Esophagus muscularis mucosa (tissue), 4 donors: ENCODE results near the gene NCKAP5. TPM values are rescaled to one million over a fixed set of nuclear protein-coding genes. Genes with fewer than 3 reads are reported as not detected.
A peak's percentile ranks its signal among the peaks of the same experiment; 100 is the strongest.

Experiments used
- DNase-seq: peaks from one replicate; pipeline ENCODE4 v3.0.0-alpha.2; 2017; ENCODE audit errors: extremely low spot score
- H3K27ac ChIP-seq, 4 donors: fragments of 200-600 bp; sonication (generic); replicated peaks in 1 of 4; 1 replicate in 3 of 4; 2 replicates in 1 of 4; pipeline ENCODE4 v1.5.1; 2016 to 2019; ENCODE audit warnings: mild to moderate bottlenecking in 1 of 4
- H3K27me3 ChIP-seq, 4 donors: fragments of 200-600 bp; sonication (generic); one replicate each; pipeline versions ENCODE4 v1.5.1 to v1.6.0; 2016 to 2019
- H3K36me3 ChIP-seq, 4 donors: fragments of 200-600 bp; sonication (generic); one replicate each; pipeline ENCODE4 v1.5.1; 2016 to 2019
- H3K4me1 ChIP-seq, 4 donors: fragments of 200-600 bp; sonication (generic); one replicate each; pipeline ENCODE4 v1.5.1; 2016 to 2019
- H3K4me3 ChIP-seq, 4 donors: fragments of 200-600 bp; sonication (generic); 1 replicate in 2 of 4; 2 replicates in 2 of 4; pipeline ENCODE4 v1.5.1; 2016 to 2019; ENCODE audit warnings: mild to moderate bottlenecking in 4 of 4, moderate library complexity in 1 of 4
- H3K9me3 ChIP-seq, 4 donors: fragments of 200-600 bp; sonication (generic); 1 replicate in 3 of 4; 2 replicates in 1 of 4; pipeline ENCODE4 v1.5.1; 2016 to 2019
- CTCF ChIP-seq, 3 experiments: fragments of 200-600 bp in 2 of 3; fragments of 450-650 bp in 1 of 3; sonication (generic) in 2 of 3; IDR thresholded peaks; one replicate each; pipeline ENCODE4 v1.5.1; 2017 to 2019; ENCODE audit warnings: antibody characterized with exemption in 3 of 3, mild to moderate bottlenecking in 2 of 3, moderate library complexity in 1 of 3
- EP300 ChIP-seq: sonication (generic); formaldehyde crosslinking; IDR thresholded peaks from one replicate; pipeline ENCODE4 v1.6.1; 2017; ENCODE audit warnings: antibody characterized with exemption
- POLR2A ChIP-seq: fragments of 450-650 bp; IDR thresholded peaks from one replicate; pipeline ENCODE4 v1.6.1; 2017; ENCODE audit warnings: antibody characterized with exemption, moderate library complexity, mild to moderate bottlenecking, low read depth
- POLR2AphosphoS5 ChIP-seq, 2 donors: sonication (generic); formaldehyde crosslinking; IDR thresholded peaks; one replicate each; pipeline ENCODE4 v1.6.1; 2017; ENCODE audit warnings: antibody characterized with exemption in 2 of 2
- WGBS: methylation state at CpG from one replicate; pipeline ENCODE4 v1.1.5; 2018; 5-methylcytosine and 5-hydroxymethylcytosine counted together
- intact Hi-C: fragments of 100-400 bp; cut with DNase I; formaldehyde crosslinking; loops from one replicate; pipeline ENCODE4 v1.15.1; 2023
- total RNA-seq, 4 donors: library from RNA; depleted of rRNA; stranded (reverse); fragments of >200 nt; gene quantifications; one replicate each; pipeline versions ENCODE4 v1.1.0 to v1.2.1, GENCODE V29; 2016

NCKAP5 gene
- total RNA-seq, 4 donors from 2014 or later = 0.33 to 1.8 (median 1.0) TPM

- H3K27ac ChIP-seq = no peak overlapping the region
- WGBS = 62% methylated on average over 4 of the region's 4 CpGs
- TF ChIP-seq POLR2AphosphoS5 (IDR thresholded peaks at IDR 0.05) (no peak), CTCF (IDR thresholded peaks at IDR 0.05) (no peak), EP300 (no peak), POLR2A (no peak)
- no peaks in the 10 kb centered on the region for H3K4me1 ChIP-seq
- H3K9me3 ChIP-seq = no peaks in the 10 kb centered on the region
- DNase-seq = no peak
- H3K36me3 ChIP-seq = peaks cover 0 to 9% (median 0%) of the 10 kb centered on the region in 4 donors
- H3K27me3 ChIP-seq = no peaks in the 10 kb centered on the region
- intact Hi-C loops = no loop called here
- H3K4me3 ChIP-seq = no peak overlapping the region
These were observed 779.9 kb downstream of the NCKAP5 start for GRCh38 chr2:132788310-132788838.

- H3K27ac ChIP-seq = no peak overlapping the region
- TF ChIP-seq POLR2AphosphoS5 (IDR thresholded peaks at IDR 0.05) (no peak), CTCF (IDR thresholded peaks at IDR 0.05) (no peak), EP300 (no peak), POLR2A (no peak)
- 89% methylated on average over 11 of the region's 11 CpGs for WGBS
These were observed 784.4 kb downstream of the NCKAP5 start for GRCh38 chr2:132783883-132784282.

GRCh38 chr2:132782176-132782783 lies 786.0 kb downstream of the NCKAP5 start:
- no peaks in the 10 kb centered on the region for H3K27me3 ChIP-seq
- H3K36me3 ChIP-seq = peaks cover 0 to 9% (median 0%) of the 10 kb centered on the region in 4 donors
- WGBS = 83% methylated on average over 7 of the region's 7 CpGs
- TF ChIP-seq CTCF (IDR thresholded peaks at IDR 0.05) = no peak
- TF ChIP-seq POLR2A = no peak
- TF ChIP-seq EP300 = no peak
- TF ChIP-seq POLR2AphosphoS5 (IDR thresholded peaks at IDR 0.05) = no peak
- no peaks in the 10 kb centered on the region for H3K9me3 ChIP-seq
- no peak overlapping the region for H3K27ac ChIP-seq
- intact Hi-C loops = no loop called here
- H3K4me1 ChIP-seq = no peaks in the 10 kb centered on the region
- no peak overlapping the region for H3K4me3 ChIP-seq
- no peak for DNase-seq

More at GRCh38 chr2:132783883-132784282, 784.4 kb downstream of the NCKAP5 start:
- intact Hi-C loops = no loop called here
- Histone ChIP-seq H3K4me3 (no peak overlapping the region), H3K9me3 (no peaks in the 10 kb centered on the region), H3K27me3 (no peaks in the 10 kb centered on the region), H3K36me3 (peaks cover 0 to 9% (median 0%) of the 10 kb centered on the region in 4 donors), H3K4me1 (no peaks in the 10 kb centered on the region)
- DNase-seq = no peak

- DNase-seq = peak; percentile 50
- H3K4me3 ChIP-seq = no peak overlapping the region
- no peaks in the 10 kb centered on the region for H3K9me3 ChIP-seq
- no peaks in the 10 kb centered on the region for H3K27me3 ChIP-seq
- peaks cover 0 to 9% (median 0%) of the 10 kb centered on the region in 4 donors for H3K36me3 ChIP-seq
- no peak for TF ChIP-seq POLR2AphosphoS5 (IDR thresholded peaks at IDR 0.05)
- TF ChIP-seq CTCF (IDR thresholded peaks at IDR 0.05) = no peak
- TF ChIP-seq POLR2A = no peak
- no peak for TF ChIP-seq EP300
- intact Hi-C loops = no loop called here
- no peak overlapping the region for H3K27ac ChIP-seq
- WGBS = 70% methylated on average over 5 of the region's 5 CpGs
- H3K4me1 ChIP-seq = no peaks in the 10 kb centered on the region
These were observed 787.6 kb downstream of the NCKAP5 start for GRCh38 chr2:132780651-132781050.
